K562 (cell line): ENCODE data around the gene RINL. TPM values are rescaled to one million over a fixed set of nuclear protein-coding genes. Genes with fewer than 3 reads are reported as not detected.

Experiments used
- ATAC-seq: fragments of 200-7000 bp; cut with Tn5 transposase; 3 replicates; pipeline ENCODE4 v1.9.1; 2020; ENCODE audit warnings: moderate library complexity
- BruUV-seq: library from RNA; stranded (reverse); fragments of 400-500 nt; replicated peaks from 2 replicates; lab custom pipeline; 2021; lab: Mats Ljungman, UMichigan
- CTCF ChIA-PET: fragments of 300-600 bp; formaldehyde crosslinking; extraction: SDS; loops from one replicate; lab custom pipeline; 2021; ENCODE audit warnings: low intra/inter-chr PET ratio; lab: Yijun Ruan, JAX
- POLR2A ChIA-PET: fragments of 300-600, 350-650 bp; sonication (Branson Sonifier 250); formaldehyde crosslinking; extraction: SDS; loops from one replicate; lab custom pipeline; 2021; ENCODE audit warnings: antibody characterized with exemption, inconsistent platforms; lab: Yijun Ruan, JAX
- DNase-seq, 4 experiments: peaks; one replicate each; pipeline versions ENCODE4 v3.0.0 to v3.0.0-alpha.2; 2011 to 2018; ENCODE audit warnings: low spot score in 3 of 4, mixed read lengths in 3 of 4; ENCODE audit errors: extremely low read depth in 1 of 4
- FAIRE-seq: peaks from 2 replicates; lab custom pipeline; 2011; peaks lifted over from hg19 to GRCh38; lab: Jason Lieb, UNC
- H2AFZ ChIP-seq: 2 replicates; pipeline ENCODE4 v1.6.0; 2011; ENCODE audit warnings: low read depth, low read length, control low read depth, inconsistent platforms
- H3K27ac ChIP-seq: fragments of 200-600 bp; 3 replicates; pipeline ENCODE4 v1.8.0; 2011; ENCODE audit warnings: low read depth, mild to moderate bottlenecking, control low read depth, inconsistent platforms, low read length, moderate library complexity, mixed read lengths; ENCODE audit errors: extremely low read depth
- H3K27me3 ChIP-seq, 2 experiments: fragments of 300-600 bp in 1 of 2; 2 replicates in 1 of 2; 3 replicates in 1 of 2; pipeline versions ENCODE4 v1.6.0 to v1.8.0; 2011; ENCODE audit warnings: inconsistent platforms in 2 of 2, low read length in 2 of 2, mild to moderate bottlenecking in 1 of 2, mixed read lengths in 1 of 2, moderate library complexity in 1 of 2; ENCODE audit not compliant: control insufficient read depth in 2 of 2, insufficient read depth in 2 of 2
- H3K36me3 ChIP-seq: fragments of 300-600 bp; 3 replicates; pipeline ENCODE4 v1.8.0; 2011; ENCODE audit warnings: mild to moderate bottlenecking, low read length, inconsistent platforms; ENCODE audit not compliant: control insufficient read depth, insufficient read depth
- H3K4me1 ChIP-seq, 2 experiments: fragments of 200-600 bp in 1 of 2; replicated peaks in 1 of 2; 2 replicates in 1 of 2; 3 replicates in 1 of 2; pipeline versions ENCODE4 v1.5.1 to v1.8.0; 2011; ENCODE audit warnings: inconsistent platforms in 2 of 2, low read length in 2 of 2, mild to moderate bottlenecking in 1 of 2, mixed read lengths in 1 of 2, moderate library complexity in 1 of 2; ENCODE audit not compliant: control insufficient read depth in 2 of 2, insufficient read depth in 2 of 2
- H3K4me2 ChIP-seq: 2 replicates; pipeline ENCODE4 v1.6.1; 2011; ENCODE audit warnings: low read length, control low read depth, inconsistent platforms, mixed read lengths; ENCODE audit not compliant: insufficient read depth
- H3K4me3 ChIP-seq: fragments of 200-600 bp; sonication (generic), shearing (Covaris generic); 2 replicates; pipeline ENCODE4 v1.5.1; 2016; ENCODE audit warnings: control low read depth, inconsistent platforms
- H3K79me2 ChIP-seq: fragments of 200-600 bp; 3 replicates; pipeline ENCODE4 v1.8.0; 2011; ENCODE audit warnings: low read length, inconsistent platforms; ENCODE audit not compliant: control insufficient read depth, insufficient read depth
- H3K9ac ChIP-seq, 2 experiments: 2 replicates each; pipeline versions ENCODE4 v1.6.0 to v1.6.1; 2011; ENCODE audit warnings: low read depth in 2 of 2, low read length in 2 of 2, control low read depth in 1 of 2, inconsistent platforms in 1 of 2, mild to moderate bottlenecking in 1 of 2, mixed read lengths in 1 of 2; ENCODE audit not compliant: insufficient read depth in 1 of 2
- H3K9me1 ChIP-seq: one replicate; pipeline ENCODE4 v1.6.0; 2011; ENCODE audit warnings: inconsistent platforms, mild to moderate bottlenecking, low read length, moderate library complexity; ENCODE audit not compliant: control insufficient read depth, insufficient read depth
- H3K9me3 ChIP-seq: replicated peaks from 2 replicates; pipeline ENCODE4 v1.5.1; 2011; ENCODE audit warnings: low read depth, low read length, inconsistent platforms; ENCODE audit not compliant: control insufficient read depth, insufficient read depth
- H4K20me1 ChIP-seq: replicated peaks from 2 replicates; pipeline ENCODE4 v1.6.1; 2011; ENCODE audit warnings: low read length, inconsistent platforms, mixed read lengths; ENCODE audit not compliant: control insufficient read depth, insufficient read depth
- NR2C1 ChIP-seq, 2 experiments: fragments of 450-650 bp; IDR thresholded peaks; 2 replicates each; pipeline ENCODE4 v1.6.1; 2017; ENCODE audit warnings: mild to moderate bottlenecking in 2 of 2, antibody characterized with exemption in 1 of 2, inconsistent platforms in 1 of 2, missing compliant biosample characterization in 1 of 2, missing genetic modification characterization in 1 of 2
- NR2C2 ChIP-seq, 2 experiments: fragments of 200-800 bp in 1 of 2; sonication (Bioruptor generic) in 1 of 2; sonication (generic) in 1 of 2; formaldehyde crosslinking in 1 of 2; IDR thresholded peaks; 2 replicates each; pipeline versions ENCODE4 v1.6.1 to v1.8.0; 2016 to 2022; ENCODE audit warnings: mild to moderate bottlenecking in 1 of 2, missing compliant biosample characterization in 1 of 2, missing genetic modification characterization in 1 of 2, missing genetic modification reagents in 1 of 2
- SRSF7 ChIP-seq: fragments of 200-400 bp; formaldehyde crosslinking; optimal IDR thresholded peaks from 2 replicates; pipeline ENCODE3; 2017; ENCODE audit warnings: mild to moderate bottlenecking, low read depth, low read length
- WGBS: fragments of 100-300 bp; shearing (Covaris generic); methylation state at CpG from one replicate; pipeline ENCODE4 v1.1.6; 2016; ENCODE audit warnings: low coverage, mixed read lengths; ENCODE audit not compliant: insufficient coverage; ENCODE audit errors: missing lambda C conversion rate; 5-methylcytosine and 5-hydroxymethylcytosine counted together
- in situ Hi-C: fragments of 300-500 bp; cut with MboI; formaldehyde crosslinking; loops from 4 replicates; pipeline ENCODE4 v1.15.0; 2018; ENCODE audit warnings: inconsistent platforms, mixed read lengths
- intact Hi-C: fragments of 100-400 bp; cut with micrococcal nuclease; formaldehyde crosslinking; loops from 2 replicates; pipeline ENCODE4 v1.14.2; 2022
- polyA plus RNA-seq, 8 experiments: library from polyadenylated mRNA; depleted of rRNA in 4 of 8; stranded (reverse) in 5 of 8; unstranded in 3 of 8; fragments of >200 nt; fragmentation: Nextera tagmentation in 2 of 8; fragmentation: Illumina TruSeq in 1 of 8; extraction: Ambion mirVana in 2 of 8; extraction: Trizol in 1 of 8; gene quantifications; 2 replicates each; pipeline versions ENCODE4 v1.2.1 to v1.2.3, GENCODE V29; 2011 to 2014; ENCODE audit warnings: inconsistent platforms in 1 of 8, missing spikeins in 1 of 8
- total RNA-seq, 7 experiments: library from RNA; depleted of rRNA in 6 of 7; stranded (reverse); fragments of >200 nt in 6 of 7; fragmentation: Illumina TruSeq in 2 of 7; extraction: Trizol in 2 of 7; gene quantifications; 2 replicates each; pipeline versions ENCODE4 v1.2.1 to v1.2.3, GENCODE V29; 2011 to 2021; ENCODE audit warnings: low replicate concordance in 1 of 7

RINL gene
- total and polyA plus RNA-seq, 9 of the 15 experiments (the other 6 are each of a cell fraction or from before 2014, with no cell fraction given) = 0.82 to 10.9 (median 4.9) TPM

- Histone ChIP-seq H3K27me3 (no peaks in the 10 kb centered on the region), H3K9ac (peak overlapping the region; percentile 9 to 87; a peak in 3 of 4 replicates), H3K4me3 (no peak overlapping the region), H3K4me2 (no peak overlapping the region), H3K4me1 (peaks cover 21 to 60% of the 10 kb centered on the region in 2 experiments; a peak in 4 of 5 replicates), H3K36me3 (peaks cover 5% of the 10 kb centered on the region; the same call in 1 of the 3 replicates), H3K9me3 (no peaks in the 10 kb centered on the region), H3K27ac (peak overlapping the region; percentile 8; the same call in 2 of the 3 replicates), H2AFZ (peak overlapping the region; percentile 83), H3K9me1 (no peaks in the 10 kb centered on the region), H4K20me1 (no peaks in the 10 kb centered on the region), H3K79me2 (no peaks in the 10 kb centered on the region)
- CTCF ChIA-PET = no interaction called here
- peak; percentile 13; the same call in 1 of the 3 replicates for ATAC-seq
- TF ChIP-seq NR2C2 (CRISPR knock-in tag; IDR thresholded peaks at IDR 0.05) (no peak), NR2C2 (tag; IDR thresholded peaks at IDR 0.05) (peak; percentile 73), NR2C1 (IDR thresholded peaks at IDR 0.05) (peak; percentile 89), NR2C1 (tag; IDR thresholded peaks at IDR 0.05) (peak; percentile 85), SRSF7 (no peak)
- POLR2A ChIA-PET = interaction anchor here (0.7 to 1.2 kb wide), 4 partner anchors 9 to 299 kb away, joined by 3 to 4 read pairs (median 3); no protein-coding TSS in a partner anchor
- 75% methylated on average over 16 of the region's 16 CpGs for WGBS
- DNase-seq = no peak
- in situ Hi-C loops = no loop called here
- no TSS peak for BruUV-seq
- intact Hi-C loops = no loop called here
- no peak for FAIRE-seq
These were observed 712 bp upstream of the RINL start for GRCh38 chr19:38878575-38879399.
